Measurements from ENCODE around the gene HAUS5.

The HAUS5 gene

DNA sequence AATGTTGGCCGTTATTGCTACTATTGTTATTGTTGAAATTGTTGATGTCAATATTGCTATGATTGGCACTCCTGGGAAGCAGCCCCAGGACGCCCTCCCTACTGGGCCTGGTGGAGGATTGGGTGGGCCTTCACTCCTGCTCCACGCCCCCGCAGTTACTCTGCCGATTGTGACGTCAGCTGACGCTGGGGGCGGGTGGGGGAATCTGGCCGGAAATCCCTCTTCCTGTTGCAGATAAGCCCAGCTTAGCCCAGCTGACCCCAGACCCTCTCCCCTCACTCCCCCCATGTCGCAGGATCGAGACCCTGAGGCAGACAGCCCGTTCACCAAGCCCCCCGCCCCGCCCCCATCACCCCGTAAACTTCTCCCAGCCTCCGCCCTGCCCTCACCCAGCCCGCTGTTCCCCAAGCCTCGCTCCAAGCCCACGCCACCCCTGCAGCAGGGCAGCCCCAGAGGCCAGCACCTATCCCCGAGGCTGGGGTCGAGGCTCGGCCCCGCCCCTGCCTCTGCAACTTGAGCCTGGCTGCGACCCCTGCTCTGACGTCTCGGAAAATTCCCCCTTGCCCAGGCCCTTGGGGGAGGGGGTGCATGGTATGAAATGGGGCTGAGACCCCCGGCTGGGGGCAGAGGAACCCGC is 29.1 kb downstream of the HAUS5 start, which contains the start of gene ETV2:
TSS of gene ETV2 (plus strand) at position 231 of the 637 bp plus-strand sequence. CDS start 716 bp downstream, outside the sequence.
- peak; percentile 51 to 82 (median 78) for DNase-seq
- Histone ChIP-seq H3K36me3 (ENCODE audit: control insufficient read depth in 4 of 4, insufficient read depth in 4 of 4, low read length in 3 of 4) (peaks cover 0 to 18% (median 16%) of the 10 kb centered on the region in 4 experiments), H3K27ac (ENCODE audit: insufficient read depth in 1 of 2, low read depth in 1 of 2, low read length in 2 of 2, poor library complexity in 1 of 2, severe bottlenecking in 2 of 2) (no peak within 1 kb of the TSS), H3K9me3 (ENCODE audit: control extremely low read depth in 1 of 5, control insufficient read depth in 4 of 5, insufficient read depth in 2 of 5, low read depth in 1 of 5, low read length in 4 of 5) (no peaks in the 10 kb centered on the region), H3K4me1 (ENCODE audit: control extremely low read depth in 1 of 4, control insufficient read depth in 4 of 4, insufficient read depth in 4 of 4, low read length in 3 of 4) (peaks cover 0 to 43% (median 40%) of the 10 kb centered on the region in 4 experiments), H3K27me3 (replicated peaks in 2 of 5; ENCODE audit: control insufficient read depth in 4 of 5, insufficient read depth in 5 of 5, low read length in 4 of 5) (no peaks in the 10 kb centered on the region), H3K4me3 (ENCODE audit: control insufficient read depth in 1 of 7, extremely low read depth in 1 of 7, insufficient read depth in 4 of 7, low read depth in 2 of 7, low read length in 6 of 7) (peak within 1 kb of the TSS in 4 of 7 experiments; percentile 10 to 52 (median 39))
- POLR2A ChIA-PET, result interaction anchor here (0.6 to 0.7 kb wide), 2 partner anchors 86 to 106 kb away, joined by 3 read pairs; no protein-coding TSS in a partner anchor
- CTCF ChIA-PET, result no interaction called here
- WGBS (ENCODE audit: insufficient coverage), result 18% methylated on average over 14 of the region's 28 CpGs

DNA sequence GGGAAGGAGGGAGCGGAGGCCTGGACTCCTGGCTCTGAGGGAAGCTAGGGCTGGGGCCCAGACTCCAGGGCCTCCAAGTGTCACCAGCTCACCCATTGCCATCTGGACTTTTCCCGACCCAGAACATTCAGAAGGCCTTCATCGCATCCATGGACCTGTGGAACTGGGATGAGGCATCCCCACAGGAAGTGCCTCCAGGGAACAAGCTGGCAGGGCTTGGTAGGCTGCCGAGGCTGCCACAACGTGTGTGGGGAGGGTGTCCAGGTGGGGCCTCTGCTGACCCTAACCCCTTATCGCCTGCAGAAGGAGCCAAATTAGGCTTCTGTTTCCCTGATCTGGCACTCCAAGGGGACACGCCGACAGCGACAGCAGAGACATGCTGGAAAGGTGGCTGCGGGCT is 29.8 kb downstream of the HAUS5 start:
- Histone ChIP-seq H3K27me3 (replicated peaks in 2 of 5; ENCODE audit: control insufficient read depth in 4 of 5, insufficient read depth in 5 of 5, low read length in 4 of 5) (no peaks in the 10 kb centered on the region), H3K9me3 (ENCODE audit: control extremely low read depth in 1 of 5, control insufficient read depth in 4 of 5, insufficient read depth in 2 of 5, low read depth in 1 of 5, low read length in 4 of 5) (no peaks in the 10 kb centered on the region), H3K4me1 (ENCODE audit: control extremely low read depth in 1 of 4, control insufficient read depth in 4 of 4, insufficient read depth in 4 of 4, low read length in 3 of 4) (peaks cover 0 to 43% (median 40%) of the 10 kb centered on the region in 4 experiments), H3K27ac (ENCODE audit: insufficient read depth in 1 of 2, low read depth in 1 of 2, low read length in 2 of 2, poor library complexity in 1 of 2, severe bottlenecking in 2 of 2) (no peak overlapping the region), H3K4me3 (ENCODE audit: control insufficient read depth in 1 of 7, extremely low read depth in 1 of 7, insufficient read depth in 4 of 7, low read depth in 2 of 7, low read length in 6 of 7) (no peak overlapping the region), H3K36me3 (ENCODE audit: control insufficient read depth in 4 of 4, insufficient read depth in 4 of 4, low read length in 3 of 4) (peaks cover 0 to 11% (median 10%) of the 10 kb centered on the region in 4 experiments)
- ChIA-PET POLR2A (interaction anchor here (0.7 kb wide), 1 partner anchor 106 kb away, joined by 3 read pairs; no protein-coding TSS in a partner anchor), CTCF (interaction anchor here (0.5 kb wide), 1 partner anchor 61 kb away, joined by 3 read pairs; no protein-coding TSS in a partner anchor)
- 98% methylated on average over 10 of the region's 10 CpGs for WGBS (ENCODE audit: insufficient coverage)
- no peak for DNase-seq

GRCh38 chr19:35642798-35643254 is 30.3 kb downstream of the HAUS5 start:
- peaks cover 0 to 7% (median 6%) of the 10 kb centered on the region in 4 experiments for H3K36me3 ChIP-seq (ENCODE audit: control insufficient read depth in 4 of 4, insufficient read depth in 4 of 4, low read length in 3 of 4)
- ChIA-PET CTCF (no interaction called here), POLR2A (interaction anchor here (0.7 kb wide), 1 partner anchor 105 kb away, joined by 3 read pairs; no protein-coding TSS in a partner anchor)
- no peaks in the 10 kb centered on the region for H3K9me3 ChIP-seq (ENCODE audit: control extremely low read depth in 1 of 5, control insufficient read depth in 4 of 5, insufficient read depth in 2 of 5, low read depth in 1 of 5, low read length in 4 of 5)
- no peaks in the 10 kb centered on the region for H3K27me3 ChIP-seq (replicated peaks in 2 of 5; ENCODE audit: control insufficient read depth in 4 of 5, insufficient read depth in 5 of 5, low read length in 4 of 5)
- peak overlapping the region; percentile 18 to 85 (median 67) for H3K4me3 ChIP-seq (ENCODE audit: control insufficient read depth in 1 of 7, extremely low read depth in 1 of 7, insufficient read depth in 4 of 7, low read depth in 2 of 7, low read length in 6 of 7)
- 54% methylated on average over 10 of the region's 15 CpGs for WGBS (ENCODE audit: insufficient coverage)
- H3K4me1 ChIP-seq (ENCODE audit: control extremely low read depth in 1 of 4, control insufficient read depth in 4 of 4, insufficient read depth in 4 of 4, low read length in 3 of 4), result peaks cover 0 to 46% (median 43%) of the 10 kb centered on the region in 4 experiments
- DNase-seq, result no peak
- no peak overlapping the region for H3K27ac ChIP-seq (ENCODE audit: insufficient read depth in 1 of 2, low read depth in 1 of 2, low read length in 2 of 2, poor library complexity in 1 of 2, severe bottlenecking in 2 of 2)

GRCh38 chr19:35643255-35644205 is 31.0 kb downstream of the HAUS5 start:
- no peaks in the 10 kb centered on the region for H3K9me3 ChIP-seq (ENCODE audit: control extremely low read depth in 1 of 5, control insufficient read depth in 4 of 5, insufficient read depth in 2 of 5, low read depth in 1 of 5, low read length in 4 of 5)
- H3K27me3 ChIP-seq (replicated peaks in 2 of 5; ENCODE audit: control insufficient read depth in 4 of 5, insufficient read depth in 5 of 5, low read length in 4 of 5), result no peaks in the 10 kb centered on the region
- peak; percentile 80 to 88 (median 84) for DNase-seq
- H3K4me3 ChIP-seq (ENCODE audit: control insufficient read depth in 1 of 7, extremely low read depth in 1 of 7, insufficient read depth in 4 of 7, low read depth in 2 of 7, low read length in 6 of 7), result peak overlapping the region; percentile 47 to 85 (median 67)
- peaks cover 0 to 48% (median 44%) of the 10 kb centered on the region in 4 experiments for H3K4me1 ChIP-seq (ENCODE audit: control extremely low read depth in 1 of 4, control insufficient read depth in 4 of 4, insufficient read depth in 4 of 4, low read length in 3 of 4)
- ChIA-PET CTCF (interaction anchor here (0.7 to 1.4 kb wide), 4 partner anchors 11 to 51 kb away, joined by 3 to 4 read pairs (median 3); no protein-coding TSS in a partner anchor), POLR2A (no interaction called here)
- peak overlapping the region in 1 of 2 experiments; percentile 64 for H3K27ac ChIP-seq (ENCODE audit: insufficient read depth in 1 of 2, low read depth in 1 of 2, low read length in 2 of 2, poor library complexity in 1 of 2, severe bottlenecking in 2 of 2)
- peaks cover 0 to under 1% (median 0%) of the 10 kb centered on the region in 4 experiments for H3K36me3 ChIP-seq (ENCODE audit: control insufficient read depth in 4 of 4, insufficient read depth in 4 of 4, low read length in 3 of 4)
- WGBS (ENCODE audit: insufficient coverage), result under 1% methylated on average over 63 of the region's 69 CpGs

- peak overlapping the region; percentile 47 to 85 (median 67) for H3K4me3 ChIP-seq (ENCODE audit: control insufficient read depth in 1 of 7, extremely low read depth in 1 of 7, insufficient read depth in 4 of 7, low read depth in 2 of 7, low read length in 6 of 7)
- no peaks in the 10 kb centered on the region for H3K36me3 ChIP-seq (ENCODE audit: control insufficient read depth in 4 of 4, insufficient read depth in 4 of 4, low read length in 3 of 4)
- peak; percentile 92 to 97 (median 96) for DNase-seq
- POLR2A ChIA-PET, result no interaction called here
- WGBS (ENCODE audit: insufficient coverage), result under 1% methylated on average over 45 of the region's 60 CpGs
- no peaks in the 10 kb centered on the region for H3K9me3 ChIP-seq (ENCODE audit: control extremely low read depth in 1 of 5, control insufficient read depth in 4 of 5, insufficient read depth in 2 of 5, low read depth in 1 of 5, low read length in 4 of 5)
- peak overlapping the region in 1 of 2 experiments; percentile 64 for H3K27ac ChIP-seq (ENCODE audit: insufficient read depth in 1 of 2, low read depth in 1 of 2, low read length in 2 of 2, poor library complexity in 1 of 2, severe bottlenecking in 2 of 2)
- no peaks in the 10 kb centered on the region for H3K27me3 ChIP-seq (replicated peaks in 2 of 5; ENCODE audit: control insufficient read depth in 4 of 5, insufficient read depth in 5 of 5, low read length in 4 of 5)
- CTCF ChIA-PET, result interaction anchor here (0.7 to 1.4 kb wide), 5 partner anchors 12 to 67 kb away, joined by 3 to 4 read pairs (median 3); no protein-coding TSS in a partner anchor
- H3K4me1 ChIP-seq (ENCODE audit: control extremely low read depth in 1 of 4, control insufficient read depth in 4 of 4, insufficient read depth in 4 of 4, low read length in 3 of 4), result peaks cover 0 to 56% (median 52%) of the 10 kb centered on the region in 4 experiments
These were observed 31.9 kb downstream of the HAUS5 start for GRCh38 chr19:35644206-35644986.

GRCh38 chr19:35644987-35645679 is 32.6 kb downstream of the HAUS5 start:
- WGBS (ENCODE audit: insufficient coverage), result 20% methylated on average over 17 of the region's 20 CpGs
- no peaks in the 10 kb centered on the region for H3K9me3 ChIP-seq (ENCODE audit: control extremely low read depth in 1 of 5, control insufficient read depth in 4 of 5, insufficient read depth in 2 of 5, low read depth in 1 of 5, low read length in 4 of 5)
- peak overlapping the region; percentile 37 to 85 (median 67) for H3K4me3 ChIP-seq (ENCODE audit: control insufficient read depth in 1 of 7, extremely low read depth in 1 of 7, insufficient read depth in 4 of 7, low read depth in 2 of 7, low read length in 6 of 7)
- ChIA-PET CTCF (interaction anchor here (0.8 to 1.4 kb wide), 2 partner anchors 13 to 66 kb away, joined by 3 to 4 read pairs; no protein-coding TSS in a partner anchor), POLR2A (no interaction called here)
- H3K4me1 ChIP-seq (ENCODE audit: control extremely low read depth in 1 of 4, control insufficient read depth in 4 of 4, insufficient read depth in 4 of 4, low read length in 3 of 4), result peaks cover under 1 to 63% (median 58%) of the 10 kb centered on the region in 4 experiments
- no peaks in the 10 kb centered on the region for H3K36me3 ChIP-seq (ENCODE audit: control insufficient read depth in 4 of 4, insufficient read depth in 4 of 4, low read length in 3 of 4)
- no peaks in the 10 kb centered on the region for H3K27me3 ChIP-seq (replicated peaks in 2 of 5; ENCODE audit: control insufficient read depth in 4 of 5, insufficient read depth in 5 of 5, low read length in 4 of 5)
- DNase-seq, result peak; percentile 82 to 85 (median 84)
- H3K27ac ChIP-seq (ENCODE audit: insufficient read depth in 1 of 2, low read depth in 1 of 2, low read length in 2 of 2, poor library complexity in 1 of 2, severe bottlenecking in 2 of 2), result peak overlapping the region in 1 of 2 experiments; percentile 43

All from common myeloid progenitor, CD34-positive (primary cell).